GM12873 (cell line): Measurements from ENCODE around the gene INTS7.

Experiments
- TF ChIP-seq, protein P1 (sequence below): IDR thresholded peaks from 2 replicates; pipeline ENCODE4 v1.5.1; 2012; ENCODE audit warnings: low read depth, mild to moderate bottlenecking, moderate library complexity, low read length, control low read depth; ENCODE audit not compliant: insufficient read depth; ENCODE audit errors: missing control alignments

Gene INTS7

DNA sequence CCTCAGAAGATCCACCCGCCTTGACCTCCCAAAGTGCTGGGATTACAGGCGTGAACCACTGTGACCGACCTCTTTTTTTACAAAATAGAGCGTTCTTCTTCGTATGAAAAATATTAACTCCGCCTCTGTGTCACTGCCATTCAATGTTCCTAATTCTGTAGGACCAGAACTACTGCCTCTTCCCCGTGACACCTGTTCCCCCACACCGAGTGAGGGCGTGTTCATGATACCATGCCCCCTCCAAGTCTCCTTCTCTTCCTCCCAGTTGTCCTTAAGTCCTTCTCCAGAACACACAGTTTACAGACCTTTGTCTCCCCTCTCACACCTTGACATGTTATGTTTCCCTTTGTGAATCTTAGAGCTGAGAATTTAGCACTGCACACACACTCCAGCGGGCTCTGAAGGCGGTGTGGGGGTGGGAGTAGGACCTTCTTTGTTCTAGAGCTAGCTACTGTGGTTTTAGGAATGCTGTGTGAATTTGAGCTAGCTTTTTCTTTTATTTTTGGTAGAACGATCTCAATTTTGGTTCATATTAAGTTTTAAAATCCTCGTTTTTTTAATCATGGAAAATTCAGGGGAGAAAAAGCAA is 122.4 kb downstream of the INTS7 start:
- TF ChIP-seq, protein P1, sequence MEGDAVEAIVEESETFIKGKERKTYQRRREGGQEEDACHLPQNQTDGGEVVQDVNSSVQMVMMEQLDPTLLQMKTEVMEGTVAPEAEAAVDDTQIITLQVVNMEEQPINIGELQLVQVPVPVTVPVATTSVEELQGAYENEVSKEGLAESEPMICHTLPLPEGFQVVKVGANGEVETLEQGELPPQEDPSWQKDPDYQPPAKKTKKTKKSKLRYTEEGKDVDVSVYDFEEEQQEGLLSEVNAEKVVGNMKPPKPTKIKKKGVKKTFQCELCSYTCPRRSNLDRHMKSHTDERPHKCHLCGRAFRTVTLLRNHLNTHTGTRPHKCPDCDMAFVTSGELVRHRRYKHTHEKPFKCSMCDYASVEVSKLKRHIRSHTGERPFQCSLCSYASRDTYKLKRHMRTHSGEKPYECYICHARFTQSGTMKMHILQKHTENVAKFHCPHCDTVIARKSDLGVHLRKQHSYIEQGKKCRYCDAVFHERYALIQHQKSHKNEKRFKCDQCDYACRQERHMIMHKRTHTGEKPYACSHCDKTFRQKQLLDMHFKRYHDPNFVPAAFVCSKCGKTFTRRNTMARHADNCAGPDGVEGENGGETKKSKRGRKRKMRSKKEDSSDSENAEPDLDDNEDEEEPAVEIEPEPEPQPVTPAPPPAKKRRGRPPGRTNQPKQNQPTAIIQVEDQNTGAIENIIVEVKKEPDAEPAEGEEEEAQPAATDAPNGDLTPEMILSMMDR, result no peak

DNA sequence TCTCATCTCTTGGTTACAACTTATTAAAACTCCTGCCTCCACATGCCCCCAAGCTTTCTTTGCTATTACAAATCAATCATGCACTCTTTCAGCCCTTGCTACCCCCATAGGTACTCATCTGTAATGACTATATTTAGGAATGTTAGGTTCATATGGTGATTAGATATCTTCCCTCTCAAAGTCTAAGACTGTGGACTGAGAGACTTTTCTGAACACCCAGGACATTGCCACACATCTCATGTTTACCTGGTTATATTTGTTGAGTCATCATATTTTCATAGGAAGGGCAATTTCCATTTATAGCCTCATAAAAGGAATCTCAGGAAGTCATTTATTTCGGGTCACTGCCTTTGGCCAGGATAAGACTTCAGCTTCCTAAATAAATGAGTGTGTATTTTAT is 123.3 kb downstream of the INTS7 start:
- TF ChIP-seq, protein P1, result no peak

DNA sequence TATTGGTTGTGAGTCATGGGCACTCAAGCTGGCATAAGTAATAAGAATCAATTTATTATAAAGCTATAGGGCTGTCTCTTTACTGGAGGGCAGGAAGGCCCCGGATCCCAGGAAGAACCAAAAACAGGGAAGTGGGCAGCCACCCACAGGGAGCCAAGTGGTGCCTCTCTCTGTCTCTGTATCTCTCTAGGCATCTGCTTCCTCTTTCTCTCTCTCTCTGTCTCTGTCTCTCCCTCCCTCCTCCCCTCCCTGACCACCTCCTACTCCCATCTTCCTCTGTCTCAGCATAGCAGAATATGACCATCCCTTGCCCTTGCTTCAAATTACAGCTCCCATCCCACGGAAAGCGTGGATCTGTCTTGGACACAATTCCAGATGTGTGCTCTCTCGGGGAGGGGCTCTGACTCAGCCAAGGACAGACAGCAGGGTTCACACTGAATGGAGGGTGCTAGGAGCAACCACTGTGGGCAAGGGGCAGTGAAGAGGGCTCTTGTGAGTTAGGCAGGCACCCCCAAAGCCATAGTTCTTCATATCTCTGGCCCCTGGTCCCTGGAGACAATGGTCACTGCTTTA is 124.4 kb downstream of the INTS7 start:
- TF ChIP-seq, protein P1, result no peak

DNA sequence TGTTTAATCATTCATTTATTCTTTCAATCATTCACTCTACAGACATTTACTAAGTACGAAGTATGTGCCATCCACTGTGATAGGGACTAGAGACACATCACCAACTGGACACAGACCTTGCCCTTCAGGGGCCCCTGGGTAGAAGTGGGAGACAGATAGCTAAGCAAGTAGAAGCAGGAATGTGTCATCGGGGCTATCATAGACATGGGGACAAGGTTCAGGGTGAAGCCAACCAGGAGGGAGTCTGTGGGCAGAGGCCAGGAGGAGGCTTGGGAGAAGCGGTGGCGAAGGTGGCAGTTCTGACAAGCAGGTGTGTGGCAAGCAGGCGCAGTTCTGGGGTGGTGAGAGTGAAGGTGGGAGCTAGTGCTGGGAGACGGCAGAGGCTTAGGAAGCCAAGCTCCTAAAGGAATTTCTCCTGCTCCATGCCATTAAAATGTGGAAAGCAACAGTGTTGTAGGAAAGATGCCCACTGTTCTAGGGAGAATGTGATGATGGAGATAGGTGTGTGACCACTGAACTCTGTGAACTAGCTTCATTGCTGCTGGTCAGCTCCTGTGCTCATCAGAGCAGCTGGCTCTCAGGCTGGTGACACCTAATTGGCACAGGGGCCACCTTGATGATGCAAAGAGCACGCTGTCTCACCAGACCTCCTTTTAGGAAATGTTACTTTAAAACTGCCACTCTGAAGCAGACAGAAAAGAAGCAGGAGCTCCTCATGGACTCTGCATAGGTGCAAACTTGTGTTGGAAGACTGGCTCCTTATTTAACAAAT is 125.1 kb downstream of the INTS7 start:
- TF ChIP-seq, protein P1, result no peak

DNA sequence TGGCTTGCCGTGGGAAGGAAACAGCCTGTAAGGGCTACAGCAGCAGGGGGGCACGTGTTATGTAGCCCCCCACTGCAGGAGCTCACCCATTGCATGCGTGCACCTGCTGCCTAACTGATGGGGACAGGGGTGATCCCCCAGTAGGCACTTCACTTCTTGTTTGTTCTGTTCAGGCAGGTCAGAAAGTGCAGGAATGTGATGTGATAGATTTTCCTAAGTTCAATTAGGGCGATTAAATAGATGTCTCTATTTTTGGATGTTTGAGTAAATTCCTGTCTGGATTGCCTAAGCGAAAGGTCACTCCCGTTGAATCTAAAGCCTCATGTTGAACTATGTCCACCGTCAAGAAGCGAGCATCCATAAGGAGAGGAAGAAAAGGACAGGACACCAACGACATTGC is 126.0 kb downstream of the INTS7 start:
- TF ChIP-seq, protein P1, result no peak

DNA sequence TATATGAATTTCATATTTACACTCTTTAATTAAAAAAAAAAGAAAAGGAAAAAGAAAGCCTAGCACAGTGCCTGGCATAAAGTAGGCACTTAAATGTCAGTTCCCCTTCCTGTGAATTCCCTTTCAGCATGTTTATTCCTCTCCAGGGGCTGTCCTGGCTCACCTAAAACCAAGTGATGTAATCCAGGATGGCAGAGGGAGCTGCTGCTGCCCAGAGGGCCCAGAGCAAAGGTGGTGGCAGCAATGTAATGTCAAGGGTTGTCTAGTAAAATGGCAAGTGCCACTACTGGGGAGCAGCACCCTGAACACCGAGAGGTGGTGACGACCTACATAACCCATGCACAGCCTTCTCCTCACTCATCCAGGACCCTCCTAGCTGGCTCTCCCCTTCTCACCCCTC is 126.4 kb downstream of the INTS7 start:
- TF ChIP-seq, protein P1, result no peak

DNA sequence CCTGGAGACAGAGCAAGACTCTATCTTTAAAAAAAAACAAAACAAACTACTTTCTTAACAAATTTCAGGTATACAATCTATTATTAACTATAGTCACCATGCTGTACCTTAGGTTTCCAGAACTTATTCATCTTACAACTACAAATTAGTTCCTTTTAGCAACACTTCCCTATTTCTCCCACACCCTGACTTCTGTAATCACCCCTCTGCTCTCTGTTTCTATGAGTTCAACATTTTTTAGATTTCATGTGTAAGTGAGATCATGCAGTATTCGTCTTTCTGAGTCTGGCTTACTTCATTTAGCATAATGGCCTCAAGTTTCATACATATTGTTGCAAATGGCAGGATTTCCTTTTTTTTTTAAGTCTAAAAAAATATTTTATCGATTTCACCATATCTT is 126.9 kb downstream of the INTS7 start:
- TF ChIP-seq, protein P1, result no peak
